DND-41 (cell line): ENCODE data around the gene SGIP1.
"Not testable (repeated sequence)": the region's sequence is repeated elsewhere in the genome, so short reads cannot be mapped to it uniquely, and the experiment has no call there.

Experiments
- ATAC-seq: fragments of 200-7000 bp; cut with Tn5 transposase; 3 replicates; pipeline ENCODE4 v1.9.1; 2021; ENCODE audit warnings: low read depth; ENCODE audit not compliant: insufficient read depth
- DNase-seq: peaks from one replicate; pipeline ENCODE4 v3.0.0-alpha.2; 2020
- H2AFZ ChIP-seq: 2 replicates; pipeline ENCODE4 v1.6.0; 2012; ENCODE audit warnings: low read depth, low read length
- H3K27ac ChIP-seq: 2 replicates; pipeline ENCODE4 v1.5.1; 2012; ENCODE audit warnings: low read length, inconsistent platforms
- H3K27me3 ChIP-seq: fragments of 200-600 bp; sonication (generic); 2 replicates; pipeline ENCODE4 v1.6.0; 2012; ENCODE audit warnings: low read length, mild to moderate bottlenecking, inconsistent platforms; ENCODE audit not compliant: insufficient read depth, poor library complexity
- H3K36me3 ChIP-seq: 2 replicates; pipeline ENCODE4 v1.5.1; 2012; ENCODE audit warnings: low read length, inconsistent platforms; ENCODE audit not compliant: insufficient read depth
- H3K4me1 ChIP-seq: 2 replicates; pipeline ENCODE4 v1.5.1; 2012; ENCODE audit warnings: mild to moderate bottlenecking, low read length; ENCODE audit not compliant: insufficient read depth
- H3K4me2 ChIP-seq: 2 replicates; pipeline ENCODE4 v1.6.0; 2012; ENCODE audit warnings: mild to moderate bottlenecking, moderate library complexity, low read length, inconsistent platforms; ENCODE audit not compliant: insufficient read depth
- H3K4me3 ChIP-seq, 2 experiments: fragments of 200-600 bp in 1 of 2; shearing (Covaris generic) in 1 of 2; 2 replicates each; pipeline ENCODE4 v1.5.1; 2012 to 2016; ENCODE audit warnings: inconsistent platforms in 2 of 2, low read length in 2 of 2, mild to moderate bottlenecking in 2 of 2, low read depth in 1 of 2, moderate library complexity in 1 of 2
- H3K79me2 ChIP-seq: 2 replicates; pipeline ENCODE4 v1.6.0; 2012; ENCODE audit warnings: low read length, inconsistent platforms; ENCODE audit not compliant: insufficient read depth
- H3K9ac ChIP-seq: 2 replicates; pipeline ENCODE4 v1.6.0; 2012; ENCODE audit warnings: low read depth, mild to moderate bottlenecking, inconsistent platforms, low read length, moderate library complexity
- H3K9me3 ChIP-seq: 2 replicates; pipeline ENCODE4 v1.5.1; 2012; ENCODE audit warnings: low read length, moderate library complexity, mild to moderate bottlenecking, inconsistent platforms; ENCODE audit not compliant: insufficient read depth, severe bottlenecking
- H4K20me1 ChIP-seq: 2 replicates; pipeline ENCODE4 v1.6.0; 2012; ENCODE audit warnings: low read length; ENCODE audit not compliant: insufficient read depth
- EZH2 ChIP-seq: IDR thresholded peaks from 3 replicates; pipeline ENCODE4 v1.6.1; 2012; ENCODE audit warnings: borderline replicate concordance, low read depth, mild to moderate bottlenecking, moderate library complexity, low read length, inconsistent platforms; ENCODE audit not compliant: severe bottlenecking
- TF ChIP-seq, protein P1 (sequence below): IDR thresholded peaks from 2 replicates; pipeline ENCODE4 v1.5.1; 2012; ENCODE audit warnings: borderline replicate concordance, low read length, moderate library complexity, mild to moderate bottlenecking; ENCODE audit not compliant: poor library complexity, severe bottlenecking; ENCODE audit errors: extremely low read depth

SGIP1 gene

GRCh38 chr1:66580081-66580480 is 46.1 kb downstream of the SGIP1 start:
- H4K20me1 ChIP-seq, result no peaks in the 10 kb centered on the region
- H3K9me3 ChIP-seq, result no peaks in the 10 kb centered on the region
- DNase-seq (no peak), ATAC-seq (no peak)
- H3K4me2 ChIP-seq, result no peak overlapping the region
- H2AFZ ChIP-seq, result no peak overlapping the region
- H3K4me1 ChIP-seq, result no peaks in the 10 kb centered on the region
- H3K9ac ChIP-seq, result no peak overlapping the region
- TF ChIP-seq EZH2, result no peak
- TF ChIP-seq, protein P1, sequence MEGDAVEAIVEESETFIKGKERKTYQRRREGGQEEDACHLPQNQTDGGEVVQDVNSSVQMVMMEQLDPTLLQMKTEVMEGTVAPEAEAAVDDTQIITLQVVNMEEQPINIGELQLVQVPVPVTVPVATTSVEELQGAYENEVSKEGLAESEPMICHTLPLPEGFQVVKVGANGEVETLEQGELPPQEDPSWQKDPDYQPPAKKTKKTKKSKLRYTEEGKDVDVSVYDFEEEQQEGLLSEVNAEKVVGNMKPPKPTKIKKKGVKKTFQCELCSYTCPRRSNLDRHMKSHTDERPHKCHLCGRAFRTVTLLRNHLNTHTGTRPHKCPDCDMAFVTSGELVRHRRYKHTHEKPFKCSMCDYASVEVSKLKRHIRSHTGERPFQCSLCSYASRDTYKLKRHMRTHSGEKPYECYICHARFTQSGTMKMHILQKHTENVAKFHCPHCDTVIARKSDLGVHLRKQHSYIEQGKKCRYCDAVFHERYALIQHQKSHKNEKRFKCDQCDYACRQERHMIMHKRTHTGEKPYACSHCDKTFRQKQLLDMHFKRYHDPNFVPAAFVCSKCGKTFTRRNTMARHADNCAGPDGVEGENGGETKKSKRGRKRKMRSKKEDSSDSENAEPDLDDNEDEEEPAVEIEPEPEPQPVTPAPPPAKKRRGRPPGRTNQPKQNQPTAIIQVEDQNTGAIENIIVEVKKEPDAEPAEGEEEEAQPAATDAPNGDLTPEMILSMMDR, result no peak
- H3K36me3 ChIP-seq, result no peaks in the 10 kb centered on the region
- H3K27me3 ChIP-seq, result no peaks in the 10 kb centered on the region
- H3K4me3 ChIP-seq, result no peak overlapping the region
- no peaks in the 10 kb centered on the region for H3K79me2 ChIP-seq
- no peak overlapping the region for H3K27ac ChIP-seq

- Histone ChIP-seq H3K36me3 (no peaks in the 10 kb centered on the region), H3K9ac (no peak overlapping the region), H3K4me3 (no peak overlapping the region), H3K27me3 (peaks cover 5% of the 10 kb centered on the region), H3K4me1 (no peaks in the 10 kb centered on the region), H4K20me1 (no peaks in the 10 kb centered on the region), H2AFZ (no peak overlapping the region), H3K79me2 (no peaks in the 10 kb centered on the region), H3K9me3 (no peaks in the 10 kb centered on the region), H3K4me2 (no peak overlapping the region), H3K27ac (no peak overlapping the region)
- DNase-seq (no peak), ATAC-seq (no peak)
- TF ChIP-seq EZH2, result no peak
- TF ChIP-seq, protein P1, result no peak
Observed at GRCh38 chr1:66583021-66583420, 49.1 kb downstream of the SGIP1 start.

- Histone ChIP-seq H3K9ac (no peak overlapping the region), H2AFZ (no peak overlapping the region), H3K4me3 (no peak overlapping the region), H3K79me2 (no peaks in the 10 kb centered on the region), H4K20me1 (no peaks in the 10 kb centered on the region), H3K9me3 (no peaks in the 10 kb centered on the region), H3K27ac (no peak overlapping the region), H3K4me2 (no peak overlapping the region), H3K4me1 (no peaks in the 10 kb centered on the region), H3K27me3 (peaks cover 5% of the 10 kb centered on the region), H3K36me3 (no peaks in the 10 kb centered on the region)
- DNase-seq, result no peak
- no peak for ATAC-seq
- TF ChIP-seq EZH2, result no peak
- TF ChIP-seq, protein P1, result no peak
Observed at GRCh38 chr1:66585002-66585401, 51.0 kb downstream of the SGIP1 start.

- Histone ChIP-seq H3K36me3 (no peaks in the 10 kb centered on the region), H3K27me3 (peaks cover 5% of the 10 kb centered on the region), H3K4me3 (no peak overlapping the region), H3K79me2 (no peaks in the 10 kb centered on the region), H2AFZ (no peak overlapping the region), H3K9me3 (no peaks in the 10 kb centered on the region), H3K9ac (no peak overlapping the region), H3K4me1 (no peaks in the 10 kb centered on the region), H3K27ac (no peak overlapping the region), H4K20me1 (no peaks in the 10 kb centered on the region), H3K4me2 (no peak overlapping the region)
- TF ChIP-seq, protein P1, result no peak
- TF ChIP-seq EZH2, result no peak
- no peak for ATAC-seq
- no peak for DNase-seq
Observed at GRCh38 chr1:66589326-66589725, 55.4 kb downstream of the SGIP1 start.

- not testable (repeated sequence) for H2AFZ ChIP-seq, ATAC-seq, DNase-seq
Observed at GRCh38 chr1:66592106-66592507, 58.2 kb downstream of the SGIP1 start.

More at GRCh38 chr1:66592106-66592507, 58.2 kb downstream of the SGIP1 start:
- not testable (repeated sequence) for H3K79me2 ChIP-seq, H3K4me2 ChIP-seq, H3K4me3 ChIP-seq, H3K27ac ChIP-seq, H3K36me3 ChIP-seq, H3K4me1 ChIP-seq, H3K9ac ChIP-seq, H4K20me1 ChIP-seq, H3K27me3 ChIP-seq, H3K9me3 ChIP-seq
